ENCODE results near the gene SPX.

The SPX gene

GRCh38 chr12:21516281-21516680 lies 9.8 kb upstream of the SPX start:
- TF ChIP-seq CTCF (IDR thresholded peaks at IDR 0.05; ENCODE audit: control insufficient read depth, extremely low read depth, insufficient read depth) = no peak
- no peak for DNase-seq (ENCODE audit: low read depth)
- H3K4me3 ChIP-seq (ENCODE audit: low read depth, low read length) = no peak overlapping the region

- no peak for DNase-seq (ENCODE audit: low read depth)
- no peak for TF ChIP-seq CTCF (IDR thresholded peaks at IDR 0.05; ENCODE audit: control insufficient read depth, extremely low read depth, insufficient read depth)
- no peak overlapping the region for H3K4me3 ChIP-seq (ENCODE audit: low read depth, low read length)
Observed at GRCh38 chr12:21518451-21518850, 7.6 kb upstream of the SPX start.

- TF ChIP-seq CTCF (IDR thresholded peaks at IDR 0.05; ENCODE audit: control insufficient read depth, extremely low read depth, insufficient read depth) = no peak
- DNase-seq (ENCODE audit: low read depth) = no peak
- H3K4me3 ChIP-seq (ENCODE audit: low read depth, low read length) = no peak overlapping the region
Observed at GRCh38 chr12:21521541-21521940, 4.6 kb upstream of the SPX start.

- DNase-seq (ENCODE audit: low read depth) = no peak
- no peak overlapping the region for H3K4me3 ChIP-seq (ENCODE audit: low read depth, low read length)
- no peak for TF ChIP-seq CTCF (IDR thresholded peaks at IDR 0.05; ENCODE audit: control insufficient read depth, extremely low read depth, insufficient read depth)
Observed at GRCh38 chr12:21523148-21523547, 2.9 kb upstream of the SPX start.

GRCh38 chr12:21526721-21527345 lies 737 bp downstream of the SPX start:
- peak overlapping the region; percentile 44; the same call in 1 of the 2 replicates for H3K4me3 ChIP-seq (ENCODE audit: low read depth, low read length)
- DNase-seq (ENCODE audit: low read depth) = peak; percentile 64
- no peak for TF ChIP-seq CTCF (IDR thresholded peaks at IDR 0.05; ENCODE audit: control insufficient read depth, extremely low read depth, insufficient read depth)

GRCh38 chr12:21527451-21528180 lies 1.5 kb downstream of the SPX start:
- peak overlapping the region; percentile 44 for H3K4me3 ChIP-seq (ENCODE audit: low read depth, low read length)
- TF ChIP-seq CTCF (IDR thresholded peaks at IDR 0.05; ENCODE audit: control insufficient read depth, extremely low read depth, insufficient read depth) = no peak
- DNase-seq (ENCODE audit: low read depth) = peak; percentile 4
